GM13976 (cell line): ENCODE measurements around the gene TRAF1.

Experiments used
- DNase-seq: peaks from one replicate; pipeline ENCODE4 v3.0.0; 2012; ENCODE audit warnings: low spot score
- in situ Hi-C: fragments of 300-500 bp; cut with MboI; formaldehyde crosslinking; loops from one replicate; pipeline ENCODE4 v1.12.0; 2022; ENCODE audit warnings: low sequenced_read_pairs, mixed read lengths, inconsistent platforms; ENCODE audit not compliant: unreplicated experiment
- TF ChIP-seq, protein P1 (sequence below): IDR thresholded peaks from 2 replicates; pipeline ENCODE4 v1.5.1; 2012; ENCODE audit warnings: borderline replicate concordance, mild to moderate bottlenecking; ENCODE audit not compliant: insufficient read depth; ENCODE audit errors: extremely low read depth, missing control alignments, control extremely low read depth

The TRAF1 gene

DNA sequence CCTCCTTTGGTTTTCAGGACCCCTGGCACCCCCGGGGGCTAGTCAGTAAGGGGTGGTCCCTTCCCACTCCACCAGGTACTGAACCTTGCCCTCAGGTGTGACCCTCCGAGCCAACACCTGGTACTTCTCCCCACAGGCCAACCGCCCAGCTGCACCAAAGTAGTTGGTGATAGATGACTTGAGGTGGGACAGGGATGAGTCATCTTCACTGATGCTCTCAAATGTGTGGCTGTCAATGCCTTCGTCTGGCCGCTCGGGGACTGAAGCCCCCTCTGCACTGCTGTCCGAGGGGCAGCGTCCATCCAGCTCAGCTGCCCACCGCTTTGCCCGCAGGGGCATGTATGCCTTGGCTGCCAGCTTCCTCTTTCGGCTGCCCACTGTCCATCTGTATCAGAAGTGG is 68.7 kb downstream of the TRAF1 start:
- no peak for DNase-seq
- TF ChIP-seq, protein P1, sequence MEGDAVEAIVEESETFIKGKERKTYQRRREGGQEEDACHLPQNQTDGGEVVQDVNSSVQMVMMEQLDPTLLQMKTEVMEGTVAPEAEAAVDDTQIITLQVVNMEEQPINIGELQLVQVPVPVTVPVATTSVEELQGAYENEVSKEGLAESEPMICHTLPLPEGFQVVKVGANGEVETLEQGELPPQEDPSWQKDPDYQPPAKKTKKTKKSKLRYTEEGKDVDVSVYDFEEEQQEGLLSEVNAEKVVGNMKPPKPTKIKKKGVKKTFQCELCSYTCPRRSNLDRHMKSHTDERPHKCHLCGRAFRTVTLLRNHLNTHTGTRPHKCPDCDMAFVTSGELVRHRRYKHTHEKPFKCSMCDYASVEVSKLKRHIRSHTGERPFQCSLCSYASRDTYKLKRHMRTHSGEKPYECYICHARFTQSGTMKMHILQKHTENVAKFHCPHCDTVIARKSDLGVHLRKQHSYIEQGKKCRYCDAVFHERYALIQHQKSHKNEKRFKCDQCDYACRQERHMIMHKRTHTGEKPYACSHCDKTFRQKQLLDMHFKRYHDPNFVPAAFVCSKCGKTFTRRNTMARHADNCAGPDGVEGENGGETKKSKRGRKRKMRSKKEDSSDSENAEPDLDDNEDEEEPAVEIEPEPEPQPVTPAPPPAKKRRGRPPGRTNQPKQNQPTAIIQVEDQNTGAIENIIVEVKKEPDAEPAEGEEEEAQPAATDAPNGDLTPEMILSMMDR, result no peak
- in situ Hi-C loops, result no loop called here

DNA sequence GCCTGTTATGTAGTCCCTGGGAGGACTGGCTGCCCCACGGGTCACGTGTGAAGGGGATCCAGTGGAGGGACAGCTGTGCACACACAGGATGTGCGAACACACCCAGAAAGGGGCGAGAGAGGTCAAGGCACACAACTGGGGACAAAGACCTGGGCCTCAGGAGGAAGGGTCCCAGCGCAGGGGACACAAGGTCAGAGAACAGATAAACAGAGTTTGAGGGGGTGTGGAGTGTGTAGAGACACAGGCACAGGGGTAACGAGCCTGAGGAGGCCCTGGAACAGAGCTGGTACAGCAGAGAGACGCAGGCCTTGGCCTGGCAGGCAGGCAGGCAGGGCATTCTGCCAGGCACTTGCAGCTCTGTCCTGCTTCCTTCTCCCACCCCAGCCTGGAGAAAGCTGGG is 69.1 kb downstream of the TRAF1 start:
- in situ Hi-C loops, result no loop called here
- TF ChIP-seq, protein P1, result no peak
- DNase-seq, result no peak

DNA sequence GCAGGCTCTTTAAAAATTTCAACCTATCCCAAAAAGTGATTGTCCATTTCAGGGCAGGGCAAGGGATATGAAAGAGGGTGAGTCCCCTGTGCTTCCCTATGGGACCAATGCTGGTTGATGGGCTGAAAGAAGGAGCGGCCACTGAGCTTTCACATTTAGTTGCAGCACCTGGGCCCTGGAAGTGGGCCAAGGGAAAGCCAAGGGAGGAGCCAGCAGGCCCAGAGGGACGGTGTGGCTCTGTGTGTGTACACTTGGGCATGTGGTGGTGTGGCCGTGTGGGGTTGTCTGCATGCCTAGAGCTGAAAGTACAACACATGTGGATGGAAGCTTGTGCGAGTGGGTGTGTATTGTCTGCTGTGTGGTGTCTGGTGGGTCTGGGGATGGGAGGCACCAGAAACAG is 69.9 kb downstream of the TRAF1 start:
- TF ChIP-seq, protein P1, result no peak
- no peak for DNase-seq
- in situ Hi-C loops, result no loop called here

DNA sequence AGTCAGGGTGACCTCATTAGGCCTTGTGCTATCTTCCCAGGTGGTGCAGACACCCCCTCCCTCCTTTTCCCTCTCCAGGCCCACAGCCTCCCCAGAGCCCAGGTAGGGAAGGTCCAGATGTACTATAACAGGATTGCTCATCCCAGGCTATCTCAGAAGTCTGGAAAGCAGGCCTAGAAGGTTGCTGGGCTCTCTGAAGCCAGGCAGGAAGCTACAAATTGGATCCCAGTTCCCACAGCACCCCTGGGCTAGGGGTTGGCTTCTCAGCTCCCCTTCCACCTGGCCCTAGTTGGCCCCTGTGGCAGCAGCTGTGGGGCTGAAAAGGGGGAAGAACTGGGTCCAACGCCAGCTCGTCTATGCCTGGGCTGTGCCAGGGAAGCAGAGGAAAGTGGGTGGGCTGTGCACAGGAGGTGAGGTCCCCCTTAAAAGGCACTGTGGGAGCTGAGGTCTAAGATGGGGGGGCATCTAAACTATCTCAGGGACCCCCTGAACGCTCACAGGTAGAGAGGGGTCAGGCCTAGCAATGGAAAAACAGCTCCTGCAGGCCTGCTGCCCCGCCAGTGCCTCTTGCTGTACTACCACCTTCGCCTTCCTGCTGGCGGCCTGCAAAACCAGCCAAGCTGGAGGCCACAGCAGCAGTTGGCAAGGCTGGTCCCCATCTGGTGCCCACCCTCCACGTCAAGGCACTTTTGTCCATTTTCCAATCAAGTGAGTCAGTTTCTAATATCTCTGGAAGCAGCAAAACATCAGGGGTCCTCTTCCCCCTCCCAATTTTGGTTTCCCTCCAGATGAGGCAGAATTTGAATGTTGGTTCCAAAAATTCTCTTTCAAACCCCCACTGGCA is 70.5 kb downstream of the TRAF1 start:
- in situ Hi-C loops, result no loop called here
- DNase-seq, result no peak
- TF ChIP-seq, protein P1, result no peak

DNA sequence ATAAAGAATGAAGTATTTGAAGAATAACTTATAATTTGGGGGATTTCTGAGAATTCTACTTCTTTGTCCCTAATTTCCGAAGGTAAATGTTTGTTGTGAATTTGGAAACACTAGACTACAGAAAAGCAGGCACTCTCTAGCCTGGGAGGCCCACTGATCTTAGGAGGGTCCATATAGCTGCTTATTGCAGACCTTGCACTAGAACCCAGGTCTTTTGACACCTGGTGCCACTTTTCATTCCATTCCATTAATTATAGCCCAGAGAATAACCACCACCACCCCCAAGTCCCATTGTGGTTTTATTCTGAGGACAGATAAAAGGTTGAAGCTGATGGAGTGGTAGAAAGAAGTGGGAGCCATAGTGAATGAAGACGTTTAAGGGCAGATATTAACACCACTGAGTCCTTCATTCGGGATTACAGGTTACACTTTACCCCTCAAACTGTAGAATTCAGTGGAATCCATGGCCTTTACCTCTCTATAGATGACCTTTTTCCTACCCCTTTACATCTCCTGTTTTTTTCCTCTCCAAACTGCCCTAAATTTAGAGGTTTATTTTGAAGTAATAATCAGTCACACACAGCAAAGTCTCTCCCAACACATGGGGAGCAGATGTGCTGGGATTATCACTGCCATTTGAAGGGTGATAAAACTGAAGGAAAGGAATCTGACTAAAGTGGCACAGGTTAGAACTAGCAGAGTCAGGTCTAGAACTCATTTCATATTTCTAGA is 71.8 kb downstream of the TRAF1 start:
- no peak for DNase-seq
- in situ Hi-C loops, result no loop called here
- TF ChIP-seq, protein P1, result no peak

DNA sequence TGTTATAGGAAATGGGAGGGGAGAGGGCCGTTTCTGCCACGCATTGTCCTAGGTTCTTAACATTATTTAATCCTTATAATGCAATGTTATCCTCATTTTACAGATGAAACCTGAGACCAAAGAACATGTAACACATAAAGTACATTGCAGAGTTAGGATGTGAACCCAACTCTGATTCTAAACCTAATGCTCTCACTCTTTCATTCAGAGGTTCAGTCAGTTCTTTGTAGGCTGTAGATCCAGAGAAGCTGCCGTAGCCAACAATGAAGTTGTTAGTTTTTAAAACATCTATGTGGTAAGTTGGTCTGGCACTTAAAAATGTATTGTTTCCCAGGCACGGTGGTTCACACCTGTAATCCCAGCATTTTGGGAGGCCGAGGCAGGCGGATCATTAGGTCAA is 73.4 kb downstream of the TRAF1 start:
- TF ChIP-seq, protein P1, result no peak
- no peak for DNase-seq
- in situ Hi-C loops, result no loop called here
